GM18526 (cell line): ENCODE data around the gene CYP39A1.

Source experiments
- POLR2A ChIP-seq: IDR thresholded peaks from 3 replicates; pipeline ENCODE4 v1.6.1; 2011; ENCODE audit not compliant: insufficient read length; ENCODE audit errors: extremely low read depth

The CYP39A1 gene

GRCh38 chr6:46565531-46565930 is 87.1 kb downstream of the CYP39A1 start:
- TF ChIP-seq POLR2A: no peak

GRCh38 chr6:46563924-46564323 is 88.7 kb downstream of the CYP39A1 start:
- TF ChIP-seq POLR2A: no peak

- no peak for TF ChIP-seq POLR2A
Measured at GRCh38 chr6:46556053-46556452, 96.6 kb downstream of the CYP39A1 start.

DNA sequence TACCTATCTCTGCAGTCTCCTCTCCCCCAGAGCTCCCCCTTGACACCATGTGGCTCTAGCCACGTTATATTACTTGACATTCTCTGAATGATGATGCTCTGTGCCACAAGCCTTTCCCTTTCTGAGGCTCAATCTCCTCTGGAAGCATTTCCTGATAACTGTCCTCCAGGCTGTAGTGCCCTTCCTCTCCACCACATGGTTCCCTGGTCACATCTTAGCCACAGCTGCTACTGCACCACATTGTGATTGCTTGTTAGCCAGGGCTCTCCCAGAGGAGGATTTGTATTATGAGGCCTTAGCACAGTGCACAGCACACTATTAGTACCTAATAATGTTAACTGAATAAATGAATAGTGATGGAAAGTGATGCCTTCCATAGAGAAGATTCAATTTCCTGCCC is 97.5 kb downstream of the CYP39A1 start:
- TF ChIP-seq POLR2A: no peak

DNA sequence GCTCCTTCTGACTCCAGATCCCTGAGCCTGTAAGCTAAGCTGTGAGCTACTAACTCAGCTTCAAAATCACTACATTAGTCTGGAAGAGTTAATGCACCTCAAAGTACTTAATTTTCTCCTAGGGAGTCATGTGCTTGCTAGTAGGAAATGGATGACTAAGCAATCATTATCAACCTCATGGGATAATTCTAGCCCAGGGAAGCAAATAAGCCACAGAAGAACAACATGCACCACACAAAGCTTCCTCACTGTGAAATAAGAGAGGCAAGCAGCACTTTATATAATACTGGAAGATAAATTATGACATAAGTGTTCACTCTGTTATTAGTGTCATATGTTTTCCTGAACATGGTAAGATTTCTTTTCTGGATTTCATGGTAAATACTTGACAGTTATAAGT is 103.5 kb downstream of the CYP39A1 start:
- TF ChIP-seq POLR2A: no peak

DNA sequence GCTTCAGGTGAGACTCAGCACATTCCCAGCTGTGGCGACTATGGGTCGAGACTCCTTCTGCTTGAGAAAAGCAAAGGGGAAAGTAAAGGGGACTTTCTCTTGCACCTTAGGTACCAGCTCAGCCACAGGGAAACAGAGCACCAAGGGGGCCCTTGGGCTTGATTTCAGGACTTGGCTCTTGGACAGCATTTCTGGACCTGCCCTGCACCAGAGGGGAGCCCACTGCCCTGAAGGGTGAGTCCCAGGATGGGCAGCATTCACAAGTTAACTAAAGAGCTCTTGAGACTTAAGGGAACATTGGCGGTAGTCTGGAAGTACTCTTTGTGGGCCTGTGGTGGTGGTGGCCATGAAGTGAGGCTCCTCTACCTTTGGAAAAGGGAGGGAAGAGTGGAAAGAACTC is 111.1 kb downstream of the CYP39A1 start:
- no peak for TF ChIP-seq POLR2A

- TF ChIP-seq POLR2A: no peak
Measured at GRCh38 chr6:46539866-46540265, 112.8 kb downstream of the CYP39A1 start.

- TF ChIP-seq POLR2A: no peak
Measured at GRCh38 chr6:46538800-46539480, 113.7 kb downstream of the CYP39A1 start.

DNA sequence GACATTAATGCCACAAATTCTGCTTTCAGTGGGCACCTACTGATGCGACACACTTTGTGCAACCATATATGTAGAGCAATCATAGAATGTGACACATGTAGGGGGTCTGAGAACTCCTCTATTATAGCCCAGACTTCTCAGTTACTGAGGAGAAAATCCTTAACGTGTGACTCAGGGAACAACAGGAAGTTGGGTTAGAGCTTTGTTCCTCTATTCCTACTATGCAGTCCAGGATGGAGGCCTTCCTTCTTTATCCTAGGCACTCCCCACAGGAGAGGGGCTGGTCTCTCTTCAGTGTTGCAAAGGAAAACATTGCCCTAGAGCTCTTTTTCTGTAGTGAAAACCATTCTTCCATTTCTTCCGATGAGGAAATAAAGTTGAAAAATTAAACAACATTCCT is 121.7 kb downstream of the CYP39A1 start:
- no peak for TF ChIP-seq POLR2A

GRCh38 chr6:46528961-46529750 is 123.5 kb downstream of the CYP39A1 start:
- no peak for TF ChIP-seq POLR2A

- no peak for TF ChIP-seq POLR2A
Measured at GRCh38 chr6:46526607-46527006, 126.0 kb downstream of the CYP39A1 start.

DNA sequence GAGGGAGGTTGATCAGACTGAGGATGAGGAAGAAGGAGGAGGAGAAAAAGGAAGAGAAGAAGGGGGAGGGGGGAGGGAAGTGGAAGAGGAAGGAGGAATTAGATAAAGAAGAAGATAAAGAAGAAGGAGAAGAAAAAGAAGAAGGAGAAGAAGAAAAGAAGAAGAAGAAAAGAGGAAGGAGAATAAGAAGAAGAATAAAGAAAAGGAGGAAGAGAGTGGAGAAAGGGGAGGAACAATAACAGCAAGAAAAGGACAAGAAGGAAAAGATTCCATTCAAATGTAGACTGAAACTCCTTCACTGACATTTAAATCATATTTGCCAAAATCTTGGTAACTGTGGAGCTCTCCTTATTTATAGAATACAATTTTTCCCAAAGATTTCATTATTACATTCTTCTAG is 127.0 kb downstream of the CYP39A1 start:
- no peak for TF ChIP-seq POLR2A

DNA sequence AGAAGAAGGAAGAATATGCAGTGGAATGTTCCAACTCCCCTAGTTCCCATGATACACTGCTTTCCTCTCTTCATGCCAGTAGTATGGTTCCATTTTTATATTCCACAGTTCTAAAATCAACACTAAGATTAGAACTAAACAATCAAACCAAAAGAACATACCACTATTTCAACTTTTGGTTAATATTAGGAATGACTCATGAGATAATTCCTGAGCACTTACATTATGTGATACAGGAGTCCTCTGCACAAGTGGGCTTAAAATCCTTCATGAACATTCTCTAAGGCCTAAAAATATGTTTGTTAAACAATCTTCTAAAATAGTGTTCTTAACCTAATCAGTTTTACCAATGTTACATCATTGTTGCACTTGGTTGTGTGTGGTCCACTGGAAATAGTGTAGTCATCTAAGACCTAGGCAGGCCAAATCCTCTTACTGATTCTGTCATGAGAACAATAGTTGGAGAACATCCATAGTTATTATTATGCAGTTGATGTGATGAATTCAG is 131.1 kb downstream of the CYP39A1 start:
- no peak for TF ChIP-seq POLR2A

DNA sequence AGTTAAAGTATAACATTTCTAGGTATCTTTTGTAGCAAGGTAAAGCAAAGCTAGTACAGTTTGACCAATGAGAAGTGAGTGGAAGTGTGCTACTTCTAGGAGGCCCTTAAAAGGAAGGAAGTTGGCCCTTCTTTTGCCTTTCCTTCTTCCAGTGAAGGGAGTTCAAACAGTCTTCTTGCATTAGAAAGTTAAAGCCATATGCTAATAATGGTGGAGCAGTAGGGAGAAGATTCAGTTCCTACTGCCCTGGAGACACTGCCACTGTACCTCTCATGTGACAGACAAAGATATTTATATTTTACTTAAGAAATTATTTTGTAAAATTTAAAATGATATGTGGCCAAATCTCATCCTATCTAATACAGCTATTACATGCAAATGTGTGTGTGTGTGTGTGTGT is 135.4 kb downstream of the CYP39A1 start:
- TF ChIP-seq POLR2A: no peak

GRCh38 chr6:46513533-46513932 is 139.1 kb downstream of the CYP39A1 start:
- TF ChIP-seq POLR2A: no peak

GRCh38 chr6:46511320-46511719 is 141.3 kb downstream of the CYP39A1 start:
- no peak for TF ChIP-seq POLR2A
